HG03558 (cell line): Measurements from ENCODE around the gene WIPF2.

Experiments
- ATAC-seq: cut with Tn5 transposase; IDR thresholded peaks from one replicate; pipeline ENCODE4 v1.9.1; 2021; ENCODE audit warnings: moderate number of reproducible peaks; ENCODE audit not compliant: unreplicated experiment; ENCODE audit errors: extremely low read depth

The WIPF2 gene

DNA sequence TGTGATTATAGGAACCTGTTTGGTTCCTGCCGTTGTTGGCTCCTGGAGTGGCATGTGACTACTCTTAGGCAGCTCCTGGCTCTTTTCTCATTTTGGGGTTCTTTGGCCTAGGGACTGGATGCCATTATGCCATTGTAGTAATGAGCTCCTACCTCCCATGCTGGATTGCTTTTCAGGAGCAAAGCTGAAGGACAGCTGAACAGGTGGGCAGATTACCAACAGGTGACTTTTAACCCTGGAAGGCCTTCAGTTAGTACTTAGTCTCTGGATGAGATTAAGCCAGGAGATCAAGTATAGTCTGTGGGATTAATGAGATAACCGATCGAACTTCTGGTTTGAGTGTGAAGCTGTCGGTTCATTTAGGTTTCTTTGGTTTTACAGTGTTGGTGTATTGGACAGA, 25.2 kb downstream of the WIPF2 start:
- ATAC-seq, result no peak

DNA sequence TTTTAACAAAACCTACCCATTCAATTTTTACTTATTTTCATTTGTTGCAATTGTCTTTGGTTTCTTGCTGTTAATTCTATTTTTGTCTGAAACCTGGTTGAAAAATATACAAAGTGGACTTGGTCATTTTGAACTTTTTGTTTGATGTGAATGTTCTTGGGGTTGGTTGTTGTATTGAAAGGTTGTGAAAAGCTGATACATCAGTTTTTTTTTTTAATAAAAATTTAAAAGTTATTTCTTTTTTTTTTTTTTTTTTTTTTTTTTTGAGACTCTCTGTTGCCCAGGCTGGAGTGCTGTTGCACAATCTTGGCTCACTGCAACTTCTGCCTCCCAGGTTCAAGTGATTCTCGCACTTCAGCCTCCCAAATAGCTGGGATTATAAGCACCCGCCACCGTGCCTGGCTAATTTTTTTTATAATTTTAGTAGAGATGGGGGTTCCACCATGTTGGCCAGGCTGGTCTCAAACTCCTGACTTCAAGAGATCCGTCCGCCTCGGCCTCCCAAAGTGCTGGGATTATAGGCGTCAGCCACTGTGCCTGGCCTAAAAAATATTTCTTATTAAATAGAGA, 28.9 kb downstream of the WIPF2 start:
- ATAC-seq, result no peak

DNA sequence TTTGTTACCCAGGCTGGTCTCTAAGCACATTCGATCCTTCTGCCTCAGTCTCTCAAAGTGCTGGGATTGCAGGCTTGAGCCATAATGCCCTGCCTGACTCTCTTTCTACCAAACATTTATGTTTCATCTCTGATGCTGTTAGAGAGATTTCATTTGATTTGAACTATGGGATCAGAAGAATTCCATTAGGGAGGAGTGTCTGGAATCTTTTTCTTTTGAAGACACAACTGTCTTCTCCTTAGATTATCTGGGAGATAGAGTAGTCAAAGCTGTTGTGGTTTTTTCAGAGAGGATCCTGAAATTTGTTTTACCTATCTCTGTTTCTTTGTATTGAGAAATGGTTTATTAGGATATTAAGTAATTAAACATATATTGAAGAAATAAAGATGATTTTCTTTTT, 29.4 kb downstream of the WIPF2 start:
- ATAC-seq, result no peak

DNA sequence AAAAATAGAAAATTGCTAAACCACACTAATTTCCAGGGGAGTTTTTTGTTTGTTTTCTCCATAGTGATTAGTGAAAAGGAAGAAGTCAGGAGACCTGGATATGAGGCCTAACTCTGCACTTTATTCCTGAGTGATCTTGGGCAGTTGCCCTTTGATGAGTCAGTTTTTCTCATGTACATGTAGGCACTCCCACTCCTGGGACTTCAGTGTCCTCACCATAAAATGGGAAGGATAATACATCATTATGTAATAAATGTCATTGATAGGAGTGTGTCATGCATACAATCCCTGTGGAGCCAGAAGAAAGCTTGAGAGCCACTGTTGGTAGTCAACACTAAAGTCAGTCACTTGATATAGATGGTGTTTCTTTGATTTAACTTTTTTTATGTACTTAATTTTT, 32.5 kb downstream of the WIPF2 start:
- no peak for ATAC-seq

DNA sequence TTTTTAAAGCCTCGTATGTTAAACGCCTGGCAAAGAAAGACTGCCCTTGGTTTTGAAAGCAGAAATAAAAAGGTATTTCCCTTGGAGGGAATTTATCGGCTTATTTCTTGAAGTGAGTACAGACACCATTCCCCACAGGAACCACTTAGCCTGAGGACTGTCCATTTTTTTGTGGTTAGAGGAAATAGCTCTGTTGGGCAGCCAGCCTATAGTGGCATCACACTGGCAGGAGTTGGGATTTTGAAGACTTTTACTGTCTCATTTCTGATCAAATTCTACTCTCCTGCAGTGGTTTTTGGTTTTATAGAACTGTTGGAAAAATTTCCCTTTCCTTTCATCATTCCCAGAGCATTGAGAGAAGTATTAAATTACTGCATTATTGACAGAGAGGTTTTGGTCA, 34.5 kb downstream of the WIPF2 start:
- ATAC-seq, result no peak

DNA sequence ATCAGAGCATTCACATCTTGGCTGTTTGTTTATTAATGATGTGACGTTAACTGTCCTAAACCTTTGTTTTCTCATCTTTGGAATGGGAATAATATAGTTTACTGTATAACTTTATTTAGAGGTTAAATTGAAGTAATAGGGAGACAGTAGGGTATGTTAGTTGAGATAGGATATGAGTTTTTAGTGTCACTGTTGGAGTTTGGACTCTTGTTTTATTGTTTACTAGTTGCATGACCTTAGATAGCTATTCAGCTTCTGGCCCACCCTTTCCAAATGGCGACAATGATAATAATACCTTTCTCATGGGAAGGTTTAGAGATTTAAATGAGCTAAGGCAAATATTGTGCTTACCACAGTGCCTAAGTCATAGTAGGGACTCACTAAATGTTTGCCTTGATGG, 40.4 kb downstream of the WIPF2 start:
- ATAC-seq, result no peak

DNA sequence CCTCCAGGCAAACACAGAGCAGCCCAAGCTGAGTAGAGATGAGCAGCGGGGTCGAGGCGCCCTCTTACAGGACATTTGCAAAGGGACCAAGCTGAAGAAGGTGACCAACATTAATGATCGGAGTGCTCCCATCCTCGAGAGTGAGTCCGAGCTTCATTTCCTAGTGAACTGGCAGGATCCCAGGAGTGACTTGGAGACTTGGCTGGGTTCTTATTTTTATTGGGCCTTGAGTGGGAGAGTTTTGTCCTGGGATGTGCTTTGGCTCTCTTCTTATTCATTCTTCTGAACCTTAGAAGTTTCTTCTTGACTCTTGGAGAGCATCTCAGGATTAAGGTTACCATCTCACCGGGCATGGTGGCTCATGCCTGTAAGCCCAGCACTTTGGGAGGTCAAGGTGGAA, 41.4 kb downstream of the WIPF2 start:
- no peak for ATAC-seq

DNA sequence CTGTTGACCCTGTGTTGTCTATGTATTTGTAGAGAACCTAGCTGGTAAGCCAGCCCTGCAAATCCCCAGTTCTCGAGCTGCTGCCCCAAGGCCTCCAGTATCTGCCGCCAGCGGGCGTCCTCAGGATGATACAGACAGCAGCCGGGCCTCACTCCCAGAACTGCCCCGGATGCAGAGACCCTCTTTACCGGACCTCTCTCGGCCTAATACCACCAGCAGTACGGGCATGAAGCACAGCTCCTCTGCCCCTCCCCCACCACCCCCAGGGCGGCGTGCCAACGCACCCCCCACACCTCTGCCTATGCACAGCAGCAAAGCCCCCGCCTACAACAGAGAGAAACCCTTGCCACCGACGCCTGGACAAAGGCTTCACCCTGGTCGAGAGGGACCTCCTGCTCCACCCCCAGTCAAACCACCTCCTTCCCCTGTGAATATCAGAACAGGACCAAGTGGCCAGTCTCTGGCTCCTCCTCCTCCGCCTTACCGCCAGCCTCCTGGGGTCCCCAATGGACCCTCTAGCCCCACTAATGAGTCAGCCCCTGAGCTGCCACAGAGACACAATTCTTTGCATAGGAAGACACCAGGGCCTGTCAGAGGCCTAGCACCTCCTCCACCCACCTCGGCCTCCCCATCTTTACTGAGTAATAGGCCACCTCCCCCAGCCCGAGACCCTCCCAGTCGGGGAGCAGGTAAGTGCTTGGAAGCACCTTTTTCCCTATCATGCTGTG, 45.5 kb downstream of the WIPF2 start:
- no peak for ATAC-seq

DNA sequence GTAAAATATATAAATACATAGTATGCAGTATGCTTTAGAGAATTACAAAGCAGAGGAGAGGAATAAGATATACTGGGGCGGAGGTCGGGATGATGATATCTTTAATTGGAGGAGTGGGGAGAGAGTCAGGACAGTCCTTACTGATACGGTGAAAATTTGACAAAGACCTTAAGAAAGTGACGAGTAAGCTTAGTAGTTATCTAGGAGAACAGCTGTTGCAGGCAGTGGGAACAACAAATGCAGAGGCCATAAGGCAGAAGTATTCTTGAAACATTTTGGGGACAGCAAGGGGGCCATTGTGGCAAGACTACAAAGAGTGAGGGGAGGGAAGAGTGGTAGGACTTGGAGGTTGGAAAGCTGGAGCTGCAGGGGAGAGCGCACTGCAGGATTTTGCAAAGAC, 46.2 kb downstream of the WIPF2 start:
- no peak for ATAC-seq

DNA sequence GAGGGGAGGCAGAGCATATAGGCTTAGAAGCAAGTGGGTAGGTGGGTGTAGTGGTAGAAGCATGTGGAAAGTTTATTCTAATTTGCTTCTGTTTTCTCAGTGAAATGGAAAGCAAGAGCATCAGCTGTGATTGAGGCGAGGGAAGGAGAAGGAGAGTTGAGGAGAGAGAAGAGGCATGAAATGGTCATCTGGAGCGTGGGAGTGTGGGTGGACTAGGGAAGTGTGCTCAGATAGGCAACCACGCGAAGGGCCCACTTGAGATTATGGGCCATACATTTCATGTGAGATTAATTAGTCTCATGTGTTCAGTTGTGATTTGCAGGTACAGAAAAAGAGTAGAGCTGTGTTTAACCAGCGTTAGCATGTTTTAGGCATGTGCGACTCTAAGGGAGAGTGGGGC, 47.8 kb downstream of the WIPF2 start:
- ATAC-seq, result no peak

DNA sequence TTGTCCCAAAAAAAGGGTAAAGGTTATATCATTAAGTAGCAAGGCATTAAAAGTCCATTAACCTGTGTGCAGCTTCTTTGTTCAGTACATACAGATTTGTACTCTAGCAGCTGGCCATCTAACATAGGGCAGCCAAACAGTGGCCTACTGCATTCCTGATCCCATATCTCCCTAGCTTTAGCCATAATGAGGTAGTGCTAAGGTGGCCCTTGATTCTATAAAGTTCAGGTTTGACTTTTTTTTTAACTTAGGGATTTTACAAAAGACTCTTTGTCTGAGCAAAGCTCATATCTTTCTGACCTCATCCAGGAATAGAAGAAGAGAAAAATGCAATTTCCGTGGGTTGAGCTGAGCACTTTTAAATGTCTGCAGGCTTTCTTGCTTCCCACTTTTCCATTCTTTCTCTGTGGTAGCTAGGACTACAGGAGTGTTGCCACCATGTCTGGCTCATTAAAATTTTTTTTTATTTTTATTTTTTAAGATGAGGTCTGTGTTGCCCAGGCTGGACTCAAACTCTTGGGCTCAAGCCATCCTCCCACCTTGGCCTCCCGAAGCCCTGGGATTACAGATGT, 49.1 kb downstream of the WIPF2 start:
- no peak for ATAC-seq

DNA sequence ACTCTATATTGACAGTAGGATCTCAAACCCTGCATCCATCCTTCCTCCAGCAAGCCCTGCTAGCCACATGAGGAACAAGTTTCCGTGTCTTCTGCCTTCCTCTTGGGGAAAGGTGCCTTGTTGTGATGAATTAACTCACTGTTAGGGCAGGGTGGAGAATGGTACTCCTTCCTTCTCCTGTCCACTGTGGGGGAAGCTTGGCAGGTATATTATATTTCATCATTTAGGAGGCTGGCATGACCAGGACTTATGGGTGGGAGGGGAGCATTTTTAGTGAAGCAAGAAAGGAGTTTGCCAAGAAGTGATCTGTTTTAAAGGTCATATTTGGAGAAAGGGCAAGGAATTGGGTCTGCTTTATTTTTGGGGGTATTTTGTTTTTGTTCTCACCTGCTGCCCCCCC, 59.3 kb downstream of the WIPF2 start:
- ATAC-seq, result no peak

DNA sequence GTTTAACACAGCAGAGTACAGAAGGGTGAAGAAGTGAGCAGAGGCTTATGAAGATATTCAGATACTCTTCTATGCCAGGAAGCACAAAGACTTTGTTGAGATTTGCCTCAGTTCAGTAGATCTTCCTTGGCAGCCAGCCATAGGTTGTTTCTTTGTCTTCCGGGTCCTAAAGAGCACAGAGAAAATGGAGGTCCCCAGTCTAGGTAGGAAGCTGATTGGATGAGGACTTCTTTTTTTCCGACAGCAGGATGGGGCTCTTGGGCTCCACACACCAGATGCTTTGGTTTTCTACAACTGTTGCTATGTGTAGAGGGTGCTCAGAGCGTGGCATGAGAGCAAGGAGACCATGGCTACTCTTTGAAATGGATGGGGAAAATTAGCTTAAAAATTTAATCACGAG, 60.3 kb downstream of the WIPF2 start:
- ATAC-seq, result no peak

DNA sequence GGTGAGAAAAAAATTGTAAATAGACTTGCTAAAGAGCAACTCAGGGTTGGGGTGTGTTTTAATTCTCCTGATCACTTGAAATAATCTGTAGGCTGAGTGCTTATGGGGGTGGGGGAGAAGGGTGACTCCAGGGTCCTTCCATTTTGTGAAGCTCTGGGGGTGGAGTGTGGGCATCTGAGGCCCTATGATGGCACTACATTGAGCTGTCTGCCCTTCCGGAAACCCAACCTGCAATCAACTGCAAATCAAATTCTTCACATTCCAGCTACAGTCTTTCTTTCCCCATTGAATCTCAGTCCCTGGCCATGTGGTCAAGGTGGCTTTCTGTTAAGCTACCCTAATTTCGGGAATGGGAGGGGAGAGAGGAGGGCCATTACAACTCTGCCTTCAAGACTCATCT, 62.6 kb downstream of the WIPF2 start:
- no peak for ATAC-seq

DNA sequence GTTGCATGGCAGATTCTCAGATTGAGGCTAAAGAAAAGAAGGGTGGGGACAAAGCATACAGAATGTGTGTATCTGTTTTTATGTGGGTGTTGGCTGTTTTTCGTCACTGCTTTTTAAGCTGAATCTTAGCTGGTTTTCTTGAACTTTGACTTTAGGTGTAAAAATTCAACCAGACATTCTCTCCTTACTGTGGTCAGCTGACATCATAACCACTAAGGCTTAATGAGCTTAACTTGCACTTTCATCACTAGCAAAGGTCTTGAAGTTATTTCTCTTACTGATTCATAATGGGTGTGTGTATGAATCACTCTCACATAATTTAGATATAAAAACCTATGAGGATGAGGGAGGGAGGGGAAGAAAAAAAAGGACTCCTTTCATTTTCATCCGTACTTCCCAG, 64.6 kb downstream of the WIPF2 start:
- no peak for ATAC-seq

DNA sequence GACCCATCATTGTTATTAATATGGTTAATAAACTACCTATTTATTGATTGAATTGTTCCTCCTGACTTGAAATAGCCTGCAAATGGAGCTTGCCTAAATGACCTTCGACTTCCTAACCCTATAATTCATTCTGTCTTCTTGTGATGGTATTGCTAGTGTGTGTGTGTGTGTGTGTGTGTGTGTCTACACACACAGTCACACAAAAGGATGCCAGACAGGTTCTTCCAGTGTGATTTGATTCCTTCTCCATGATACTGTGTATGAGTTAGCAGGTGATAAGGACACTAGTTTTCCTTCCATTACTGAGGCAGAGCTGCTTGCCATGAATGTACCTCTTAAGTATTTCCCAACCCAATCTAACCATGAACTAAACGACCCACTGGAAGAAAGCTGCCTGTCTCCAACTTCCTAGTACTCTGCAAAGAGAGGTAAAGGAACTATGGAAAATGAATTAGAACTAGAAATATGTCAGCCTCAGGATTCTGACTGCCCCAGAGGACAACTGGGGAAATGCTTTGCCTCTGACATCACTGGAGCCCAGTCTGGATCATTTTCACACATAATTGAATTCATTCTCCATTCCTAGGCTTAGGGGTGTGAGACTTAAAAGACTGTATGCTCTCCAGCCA, 65.1 kb downstream of the WIPF2 start:
- no peak for ATAC-seq

DNA sequence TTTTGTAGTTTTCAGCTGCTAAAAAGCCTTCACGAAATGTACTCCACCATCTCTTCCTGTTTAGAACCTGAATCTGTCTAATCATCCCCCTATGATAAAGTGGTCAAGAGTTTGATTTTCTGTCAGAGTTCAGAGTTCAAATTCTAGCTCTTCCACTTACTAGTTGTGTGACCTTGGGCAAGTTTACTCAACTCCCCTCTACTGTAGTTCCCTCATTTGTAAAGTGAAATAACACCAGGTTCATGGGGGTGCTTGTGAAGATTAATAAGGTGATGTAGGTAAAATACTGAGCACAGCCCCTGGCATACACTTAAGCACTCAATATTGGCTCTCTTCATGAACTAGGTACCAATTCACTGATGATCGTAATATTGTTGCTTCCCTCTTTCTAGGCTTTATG, 67.4 kb downstream of the WIPF2 start:
- ATAC-seq, result no peak

DNA sequence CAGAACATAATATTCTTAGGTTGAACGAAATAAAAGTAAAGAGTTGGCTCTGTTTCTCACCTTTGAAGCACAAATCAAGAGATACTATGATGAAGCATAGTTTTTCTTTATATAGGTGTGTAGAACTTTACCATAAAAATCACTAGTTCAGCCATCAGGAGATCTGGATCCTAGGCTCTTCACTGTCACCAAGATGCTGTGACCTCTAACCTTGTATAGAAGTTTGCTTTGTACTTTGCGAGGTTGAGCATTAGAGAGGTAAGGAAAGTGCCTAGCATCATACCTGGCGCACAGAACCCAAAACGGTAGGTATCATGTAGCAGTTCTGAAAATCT, 68.0 kb downstream of the WIPF2 start:
- no peak for ATAC-seq

DNA sequence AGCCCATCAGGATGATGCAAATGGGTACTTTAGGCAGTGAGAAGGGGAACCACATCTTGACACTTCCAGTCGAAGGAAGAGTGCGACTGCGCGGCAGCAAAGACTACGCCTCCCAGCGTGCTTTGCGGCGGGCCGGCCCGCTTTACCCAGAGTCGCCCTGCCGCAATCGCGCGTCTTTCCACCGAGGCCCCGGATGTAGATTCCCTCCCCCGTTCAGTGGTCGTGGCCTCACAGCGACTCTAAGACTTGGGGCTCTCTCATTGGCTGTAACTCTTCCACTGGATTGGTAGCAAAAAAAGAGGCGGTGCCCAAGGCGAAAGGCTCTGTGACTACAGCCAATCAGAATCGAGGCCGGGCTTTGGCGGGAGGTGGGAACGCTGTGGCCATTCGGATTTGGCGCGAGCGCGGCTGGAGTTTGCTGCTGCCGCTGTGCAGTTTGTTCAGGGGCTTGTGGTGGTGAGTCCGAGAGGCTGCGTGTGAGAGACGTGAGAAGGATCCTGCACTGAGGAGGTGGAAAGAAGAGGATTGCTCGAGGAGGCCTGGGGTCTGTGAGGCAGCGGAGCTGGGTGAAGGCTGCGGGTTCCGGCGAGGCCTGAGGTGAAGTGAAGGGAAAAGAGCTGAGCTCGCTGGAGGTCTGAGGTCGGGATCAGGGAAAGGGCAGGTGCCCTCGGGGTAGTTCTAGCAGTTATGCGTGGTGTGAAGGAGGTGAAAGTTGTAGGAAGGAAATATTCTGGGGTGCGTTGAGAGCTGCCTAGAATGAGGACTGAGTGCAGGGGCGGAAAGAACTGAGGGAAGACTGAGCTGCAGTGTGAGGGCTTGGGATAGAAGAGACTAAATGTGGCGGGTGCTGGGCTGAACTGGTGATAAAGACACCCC, 68.6 kb downstream of the WIPF2 start, which contains the start of gene CDC6:
Gene CDC6, plus strand, starts transcription at position 386 of the 876 bp plus-strand sequence. CDS start 1,542 bp downstream, outside the sequence.
- peak; percentile 72 for ATAC-seq

DNA sequence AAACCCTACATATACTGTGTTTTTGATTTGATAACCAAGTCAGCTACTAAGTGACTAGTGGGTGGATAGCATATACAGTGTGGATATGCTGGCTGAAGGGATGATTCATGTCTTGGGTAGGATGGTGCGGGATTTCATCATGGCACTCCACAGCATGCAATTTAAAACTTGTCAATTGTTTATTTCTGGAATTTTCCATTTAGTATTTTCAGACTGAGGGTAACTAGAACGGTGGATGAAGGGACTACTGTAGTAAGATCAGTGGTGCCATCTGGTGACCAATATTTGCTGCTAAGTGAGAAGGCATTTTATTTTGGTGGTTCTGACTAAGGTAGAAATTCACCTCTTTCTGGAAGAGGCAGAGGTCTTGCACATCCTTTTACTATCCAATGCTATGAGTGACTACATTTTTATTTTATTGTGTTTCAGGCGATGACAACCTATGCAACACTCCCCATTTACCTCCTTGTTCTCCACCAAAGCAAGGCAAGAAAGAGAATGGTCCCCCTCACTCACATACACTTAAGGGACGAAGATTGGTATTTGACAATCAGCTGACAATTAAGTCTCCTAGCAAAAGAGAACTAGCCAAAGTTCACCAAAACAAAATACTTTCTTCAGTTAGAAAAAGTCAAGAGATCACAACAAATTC, 71.7 kb downstream of the WIPF2 start:
- ATAC-seq, result no peak
